Embryonic facial prominence (tissue), 1 donor: Measurements from ENCODE around the gene VSIG10.
"Not testable (repeated sequence)": the region's sequence is repeated elsewhere in the genome, so short reads cannot be mapped to it uniquely, and the experiment has no call there.

Experiments used
- DNase-seq: peaks from one replicate; pipeline ENCODE4 v3.0.0-alpha.2; 2016; ENCODE audit errors: extremely low spot score

VSIG10 gene

DNA sequence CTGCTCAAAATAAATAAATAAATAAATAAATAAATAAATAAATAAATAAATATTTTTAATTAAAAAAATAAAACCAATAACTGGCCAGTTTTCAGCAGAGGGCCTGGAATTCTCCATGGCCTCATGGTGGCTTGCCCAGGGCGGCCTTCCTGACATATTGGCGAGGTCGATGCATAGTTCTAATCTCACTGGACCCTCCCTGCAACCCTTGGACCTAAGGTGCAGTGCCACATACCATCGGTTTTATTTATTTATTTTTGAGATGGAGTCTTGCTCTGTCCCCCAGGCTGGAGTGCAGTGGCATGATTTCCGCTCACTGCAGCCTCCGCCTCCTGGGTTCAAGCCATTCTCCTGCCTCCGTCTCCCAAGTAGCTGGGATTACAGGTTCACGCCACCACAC is 3.9 kb upstream of the VSIG10 start:
- no peak for DNase-seq

DNA sequence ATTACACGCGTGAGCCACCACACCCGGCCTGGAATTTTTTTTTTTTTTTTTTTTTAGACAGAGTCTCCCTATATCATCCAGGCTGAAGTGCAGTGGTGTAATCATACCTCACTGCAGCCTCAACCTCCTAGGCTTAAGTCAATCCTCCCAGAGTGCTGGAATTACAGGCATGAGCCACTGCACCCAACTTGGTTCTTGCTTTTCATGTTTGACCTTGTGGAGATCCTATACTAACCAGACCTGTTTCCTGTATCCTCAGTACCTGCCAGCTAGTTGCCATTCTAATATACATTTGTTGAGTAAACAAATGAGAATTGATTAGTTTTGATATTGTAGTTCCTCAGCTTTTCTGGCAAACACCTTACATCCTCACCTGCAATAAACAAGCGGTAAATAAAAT is 3.2 kb upstream of the VSIG10 start:
- no peak for DNase-seq

DNA sequence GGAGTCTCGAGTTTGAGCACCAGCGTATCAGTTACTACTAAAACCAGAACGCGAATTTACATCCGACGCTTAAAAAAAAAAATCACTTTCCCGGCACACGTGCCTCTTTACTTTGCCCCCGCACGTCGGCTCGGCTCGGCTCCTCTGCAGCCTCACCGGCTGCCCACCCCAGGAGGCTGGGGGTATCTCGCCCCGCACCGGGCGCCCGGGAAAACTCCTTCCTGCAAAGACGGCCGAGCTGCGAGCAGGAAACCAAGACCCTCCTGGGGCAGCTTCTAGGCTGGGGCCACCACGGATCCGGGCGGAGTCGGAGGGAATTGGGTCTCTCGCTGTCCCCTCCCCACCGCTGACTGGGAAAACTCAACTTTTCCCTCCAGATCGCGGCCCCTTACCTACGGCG is 610 bp downstream of the VSIG10 start:
- no peak for DNase-seq

GRCh38 chr12:118102609-118103008 is 1.2 kb downstream of the VSIG10 start:
- no peak for DNase-seq

DNA sequence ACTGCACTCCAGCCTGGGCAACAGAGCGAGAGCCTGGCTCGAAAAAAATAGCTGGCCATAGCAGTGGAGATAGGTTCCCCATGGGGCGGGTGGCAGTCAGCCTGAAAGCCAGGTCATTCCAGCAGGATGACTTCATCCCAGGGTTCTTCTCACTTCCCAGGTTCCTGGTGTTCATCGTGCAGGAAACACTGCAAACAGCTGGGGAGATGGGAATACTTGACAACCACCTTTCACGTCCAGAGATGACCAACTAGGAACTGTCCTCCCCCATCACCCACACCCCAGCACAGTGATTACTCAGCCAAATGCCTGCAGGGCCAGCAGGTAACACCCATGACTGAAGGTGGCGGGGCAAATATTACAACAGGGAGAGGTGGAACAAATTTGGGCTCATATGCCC is 1.7 kb downstream of the VSIG10 start:
- no peak for DNase-seq

GRCh38 chr12:118101051-118101450 is 2.8 kb downstream of the VSIG10 start:
- no peak for DNase-seq

DNA sequence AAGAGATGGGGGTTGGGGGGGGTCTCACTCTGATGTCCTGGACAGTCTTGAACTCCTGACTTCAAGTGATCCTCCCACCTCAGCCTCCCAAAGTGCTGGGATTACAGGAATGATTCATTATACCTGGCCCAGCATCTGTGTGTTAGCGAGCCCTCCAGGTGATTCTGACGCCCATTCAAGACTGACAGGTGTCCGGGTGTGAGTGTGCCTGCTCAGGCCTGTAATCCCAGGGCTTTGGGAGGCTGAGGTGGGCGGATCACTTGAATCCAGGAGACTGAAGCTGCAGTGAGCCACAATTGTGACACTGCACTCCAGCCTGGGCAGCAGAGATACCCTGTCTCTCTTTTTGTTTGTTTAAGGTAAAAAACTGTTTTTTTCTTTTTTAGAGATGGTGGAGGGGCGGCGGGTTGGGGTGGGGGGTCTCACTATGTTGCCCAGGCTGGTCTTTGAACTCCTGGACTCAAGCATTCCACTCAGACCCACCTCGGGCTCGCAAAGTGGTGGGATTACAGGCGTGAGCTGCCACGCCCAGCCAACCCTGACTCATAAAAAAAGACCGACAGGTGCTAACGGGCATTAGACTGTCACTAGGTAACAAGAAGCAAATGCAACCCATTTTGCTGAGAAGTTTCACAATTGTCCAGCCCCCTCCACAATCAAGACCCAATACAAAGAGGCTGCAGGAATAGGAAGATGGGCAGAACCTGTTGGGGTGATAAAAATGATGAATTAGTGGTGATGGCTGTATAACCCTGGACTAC is 4.7 kb downstream of the VSIG10 start:
- no peak for DNase-seq

- no peak for DNase-seq
Observed at GRCh38 chr12:118098401-118098800, 5.4 kb downstream of the VSIG10 start.

DNA sequence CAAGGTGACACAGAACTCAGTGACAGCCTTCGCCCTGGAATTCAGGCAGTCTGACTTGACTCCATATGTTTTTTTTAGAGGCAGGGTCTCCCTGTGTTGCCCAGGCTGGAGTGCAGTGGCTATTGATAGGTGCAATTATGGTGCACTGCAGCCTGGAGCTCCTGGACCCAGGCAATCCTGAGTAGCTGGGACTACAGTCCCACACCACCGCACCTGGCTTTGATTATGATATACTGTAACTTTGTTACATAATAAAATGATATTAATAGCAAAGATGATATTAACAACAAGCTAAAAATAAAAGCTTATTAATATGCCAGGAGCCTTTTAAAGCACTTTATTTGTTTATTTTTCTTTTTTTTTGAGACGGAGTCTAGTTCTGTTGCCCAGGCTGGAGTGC is 9.8 kb downstream of the VSIG10 start:
- DNase-seq: no peak

DNA sequence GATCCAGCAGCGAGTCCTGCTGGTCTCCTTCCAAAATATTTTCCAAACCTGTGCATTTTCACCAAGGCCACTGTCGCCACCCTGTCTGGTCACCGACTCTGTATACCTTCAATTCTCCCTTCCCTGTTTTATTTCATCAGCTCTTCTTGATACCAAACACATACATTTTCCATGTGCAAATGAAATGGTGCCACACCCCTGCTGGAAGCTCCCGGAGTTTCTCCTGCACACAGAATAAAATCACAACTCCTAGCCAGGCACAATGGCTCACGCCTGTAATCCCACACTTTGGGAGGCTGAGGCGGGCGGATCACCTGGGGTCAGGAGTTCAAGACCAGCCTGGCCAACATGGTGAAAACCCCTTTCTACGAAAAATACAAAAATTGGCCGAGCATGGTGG is 14.0 kb downstream of the VSIG10 start:
- no peak for DNase-seq

DNA sequence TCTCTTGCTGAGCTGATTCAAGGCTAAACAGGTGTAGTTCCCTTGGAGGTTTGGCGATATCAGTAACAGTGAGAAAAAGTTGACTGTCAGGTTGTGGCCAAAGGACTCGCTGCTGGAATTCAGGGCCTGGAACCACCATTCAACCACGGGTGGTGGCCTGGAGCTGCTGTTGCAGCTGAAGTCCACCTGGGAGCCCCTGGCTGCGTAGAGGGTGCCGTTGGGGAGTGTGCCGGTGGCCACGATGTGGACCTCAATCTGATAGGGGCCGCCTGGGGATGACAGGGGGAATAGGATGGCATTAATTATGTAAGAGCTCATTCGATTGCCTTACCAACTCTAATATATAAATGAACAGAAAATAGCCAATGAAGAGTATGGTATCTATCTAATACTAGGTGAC is 21.6 kb downstream of the VSIG10 start:
- no peak for DNase-seq

DNA sequence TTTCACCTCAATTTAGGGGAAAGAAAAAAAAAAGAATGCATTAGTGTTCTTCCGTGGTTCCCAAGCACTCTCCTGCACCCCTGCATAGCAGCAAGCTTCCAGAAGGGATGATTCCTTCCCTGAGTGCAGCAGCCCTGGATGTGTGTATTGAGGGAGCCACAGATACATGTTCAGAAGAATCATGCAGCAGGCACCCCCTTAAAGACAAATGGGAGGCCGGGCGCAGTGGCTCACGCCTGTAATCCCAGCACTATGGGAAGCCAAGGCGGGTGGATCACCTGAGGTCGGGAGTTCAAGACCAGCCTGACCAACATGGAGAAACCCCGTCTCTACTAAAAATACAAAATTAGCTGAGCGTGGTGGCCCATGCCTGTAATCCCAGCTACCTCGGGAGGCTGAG is 22.3 kb downstream of the VSIG10 start:
- not testable (repeated sequence) for DNase-seq

DNA sequence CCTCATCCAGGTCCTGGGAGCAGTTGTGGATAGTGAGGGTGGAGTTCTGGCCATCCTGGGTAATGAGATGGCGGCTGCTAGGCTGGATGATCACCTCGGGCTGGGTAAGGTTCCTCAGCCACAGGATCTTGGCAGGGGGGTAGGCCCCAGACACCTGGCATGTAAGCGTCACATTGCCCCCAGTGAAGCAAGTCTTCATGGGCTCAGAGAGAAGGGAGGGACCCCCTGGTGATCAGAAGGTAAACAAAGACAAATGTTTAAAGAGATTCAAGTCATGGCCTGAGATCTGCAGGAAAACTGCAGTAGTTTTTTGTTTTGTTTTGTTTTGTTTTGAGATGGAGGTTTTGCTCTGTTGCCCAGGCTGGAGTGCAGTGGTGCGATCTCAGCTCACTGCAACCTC is 30.0 kb downstream of the VSIG10 start:
- no peak for DNase-seq

GRCh38 chr12:118070650-118071049 is 33.2 kb downstream of the VSIG10 start:
- no peak for DNase-seq

- DNase-seq: no peak
Observed at GRCh38 chr12:118068445-118068844, 35.4 kb downstream of the VSIG10 start.

DNA sequence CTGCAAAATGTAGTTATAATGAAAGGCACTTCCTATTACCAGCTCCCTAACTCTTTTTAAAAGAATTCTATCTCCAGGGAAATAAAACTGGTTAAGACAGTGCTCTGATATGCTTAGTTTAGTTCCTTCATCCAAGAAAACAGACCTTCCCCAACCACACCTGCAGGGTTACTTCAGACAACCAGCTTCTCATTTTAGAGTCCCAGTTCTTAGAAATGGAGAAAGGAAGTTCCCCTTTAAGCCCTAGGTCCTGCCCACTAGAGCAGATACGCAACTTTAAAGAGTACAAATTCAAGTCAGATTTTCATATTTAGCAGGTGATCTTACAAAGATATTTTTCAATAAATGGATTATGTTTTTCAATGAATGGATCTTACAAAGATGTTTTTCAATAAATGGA is 38.4 kb downstream of the VSIG10 start:
- no peak for DNase-seq

DNA sequence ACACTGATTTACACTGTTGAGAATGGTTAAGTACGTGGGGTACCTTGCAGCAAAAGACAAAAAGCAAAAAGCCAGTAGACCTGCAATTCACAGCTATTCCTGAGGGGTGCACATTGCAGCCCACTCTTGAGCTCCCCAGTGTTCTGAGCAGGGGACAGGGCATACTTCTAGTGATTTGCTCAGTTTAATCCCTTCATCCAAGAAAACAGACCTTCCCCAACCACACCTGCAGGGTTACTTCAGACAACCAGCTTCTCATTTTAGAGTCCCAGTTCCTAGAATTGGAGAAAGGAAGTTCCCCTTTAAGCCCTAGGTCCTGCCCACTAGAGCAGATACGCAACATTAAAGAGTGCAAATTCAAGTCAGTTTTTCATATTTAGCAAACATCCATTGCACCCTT is 39.2 kb downstream of the VSIG10 start:
- no peak for DNase-seq

GRCh38 chr12:118063576-118064391 is 40.0 kb downstream of the VSIG10 start:
- DNase-seq: no peak

GRCh38 chr12:118061873-118062843 is 41.7 kb downstream of the VSIG10 start:
- peak; percentile 50 for DNase-seq

GRCh38 chr12:118061011-118061872 is 42.6 kb downstream of the VSIG10 start, which contains the start of gene WSB2:
Gene WSB2, minus strand, starts transcription at chr12:118061179. Its CDS starts 131 bp downstream, at chr12:118061048.
- peak; percentile 53 for DNase-seq
